GM20431 (cell line): Measurements from ENCODE around the gene PEX14.

Experiments
- in situ Hi-C: fragments of 300-500 bp; cut with MseI, MboI; formaldehyde crosslinking; loops from one replicate; pipeline ENCODE4 v1.15.0; 2020; ENCODE audit warnings: low sequenced_read_pairs; ENCODE audit not compliant: unreplicated experiment

PEX14 gene

GRCh38 chr1:10490286-10490970 is 15.7 kb downstream of the PEX14 start:
- in situ Hi-C loops: no loop called here

GRCh38 chr1:10494418-10494753 is 19.6 kb downstream of the PEX14 start:
- in situ Hi-C loops: no loop called here

DNA sequence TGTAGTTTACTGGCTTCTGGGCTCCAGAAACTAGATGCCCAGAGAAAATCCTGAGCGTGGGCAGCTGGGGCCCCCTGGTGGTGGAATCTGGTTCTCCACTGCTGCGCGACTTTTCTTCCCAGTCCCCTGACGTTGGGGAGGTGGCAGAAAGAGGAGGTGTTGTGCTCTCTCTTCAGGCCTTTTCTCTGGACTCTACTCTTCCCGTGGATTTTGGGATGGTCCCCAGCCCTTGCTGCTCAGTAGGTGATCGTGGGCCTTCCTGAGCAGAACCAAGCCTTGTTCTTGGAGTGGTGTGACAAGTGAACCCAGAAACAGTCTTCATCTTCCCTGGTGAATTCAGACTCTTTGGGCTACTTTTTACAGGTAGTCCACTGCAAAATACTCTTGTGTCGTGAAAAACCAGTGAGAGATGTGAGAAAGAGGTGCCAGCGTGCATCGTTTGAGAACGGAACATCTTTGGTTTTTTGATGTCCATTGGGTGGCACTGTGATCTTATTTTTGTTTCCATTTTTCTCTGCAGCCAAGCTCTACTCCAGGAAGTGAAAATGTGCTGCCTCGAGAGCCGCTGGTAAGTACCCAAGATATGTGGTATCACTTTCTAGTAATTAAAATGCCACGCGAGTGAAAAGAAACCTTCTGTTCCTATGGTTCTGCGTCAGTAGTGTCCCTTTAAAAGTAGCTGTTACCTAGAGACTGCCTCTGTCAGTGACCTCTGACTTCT is 20.2 kb downstream of the PEX14 start:
- in situ Hi-C loops: no loop called here

- in situ Hi-C loops: no loop called here
Observed at GRCh38 chr1:10495475-10495817, 20.7 kb downstream of the PEX14 start.

DNA sequence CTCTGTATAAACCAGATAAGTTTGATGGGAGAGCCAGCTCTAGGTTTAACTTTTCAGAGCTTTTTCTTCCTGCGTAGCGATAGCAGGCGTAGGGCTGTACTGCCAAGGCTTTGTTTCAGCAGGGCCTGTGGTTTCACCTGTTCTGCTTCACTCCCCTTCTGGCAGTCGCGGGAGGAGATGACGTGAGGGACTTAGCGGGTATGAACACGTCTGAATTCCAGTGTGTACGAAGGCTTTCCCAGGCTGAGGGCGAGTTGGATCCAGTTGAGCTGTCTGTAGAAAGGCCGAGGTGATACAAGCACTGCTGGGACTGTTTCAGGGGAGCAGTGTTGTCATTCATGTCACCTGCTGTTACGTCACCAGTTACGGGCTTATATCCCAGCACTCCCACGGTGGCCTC is 21.2 kb downstream of the PEX14 start:
- in situ Hi-C loops: no loop called here

DNA sequence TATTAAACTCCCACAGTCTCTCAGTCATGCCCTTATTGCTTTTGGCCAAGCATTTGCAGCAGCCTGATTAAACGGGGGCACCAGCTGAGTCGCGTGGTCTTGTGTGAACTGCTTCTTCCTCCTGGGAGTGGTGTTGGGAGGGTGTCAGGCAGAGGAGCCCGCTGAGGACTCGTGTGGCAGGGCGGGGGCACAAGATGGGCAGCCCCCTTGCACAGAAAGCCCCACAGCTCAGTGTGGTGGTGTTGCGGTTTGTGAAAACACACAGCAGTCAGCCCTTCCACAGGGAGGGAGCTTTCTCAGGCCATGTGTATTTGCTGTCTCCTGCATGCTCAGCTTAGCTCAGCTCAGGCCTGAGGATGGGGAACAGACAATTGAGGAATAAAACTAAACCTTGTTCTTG is 22.4 kb downstream of the PEX14 start:
- in situ Hi-C loops: no loop called here

- in situ Hi-C loops: no loop called here
Observed at GRCh38 chr1:10498231-10498630, 23.5 kb downstream of the PEX14 start.

GRCh38 chr1:10502206-10502605 is 27.5 kb downstream of the PEX14 start:
- in situ Hi-C loops: loop anchor here (25.0 kb wide), 1 partner anchor 360 kb away; no protein-coding TSS in a partner anchor

DNA sequence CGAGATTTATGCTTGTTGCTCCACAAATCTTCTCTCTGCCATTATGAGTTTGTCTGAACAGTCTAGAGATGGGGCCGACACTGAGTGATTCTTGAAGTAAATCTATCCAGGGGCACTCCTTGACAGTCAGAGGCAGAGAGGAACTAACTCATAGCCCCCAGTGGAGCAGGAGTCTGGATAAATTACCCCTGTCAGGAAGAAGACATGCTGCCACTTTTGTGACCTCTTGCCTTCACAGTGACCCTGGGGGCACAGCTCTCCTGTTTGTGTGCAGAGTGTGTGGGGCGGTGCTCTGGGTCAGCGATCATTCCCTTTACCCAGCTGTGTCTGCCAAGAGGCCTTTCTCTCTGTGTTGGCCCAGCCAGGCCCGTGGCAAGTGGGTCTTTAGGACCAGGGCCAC is 29.5 kb downstream of the PEX14 start:
- in situ Hi-C loops: loop anchor here (25.0 kb wide), 1 partner anchor 358 kb away; no protein-coding TSS in a partner anchor

DNA sequence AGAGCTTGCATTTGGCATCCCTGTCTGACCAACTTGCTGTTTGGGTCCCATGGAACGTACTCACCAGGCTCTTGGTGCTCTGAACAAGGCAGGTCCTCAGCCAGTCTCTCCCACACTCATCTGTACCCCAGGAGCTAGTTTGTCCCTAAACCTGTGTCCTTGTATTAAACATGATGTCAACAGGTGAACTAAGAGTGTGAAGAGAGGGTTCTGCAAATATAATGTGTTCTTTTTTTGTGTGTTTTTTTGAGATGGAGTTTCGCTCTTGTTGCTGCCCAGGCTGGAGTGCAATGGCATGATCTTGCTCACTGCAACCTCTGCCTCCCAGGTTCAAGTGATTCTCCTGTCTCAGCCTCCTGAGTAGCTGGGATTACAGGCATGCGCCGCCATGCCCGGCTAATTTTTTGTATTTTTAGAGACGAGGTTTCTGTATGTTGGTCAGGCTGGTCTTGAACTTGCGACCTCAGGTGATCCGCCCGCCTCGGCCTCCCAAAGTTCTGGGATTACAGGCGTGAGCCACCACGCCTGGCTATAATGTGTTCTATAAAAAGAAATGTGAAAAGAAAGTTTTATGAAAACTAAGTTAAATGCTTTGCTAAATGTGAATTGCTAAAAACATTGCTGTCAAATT is 31.4 kb downstream of the PEX14 start:
- in situ Hi-C loops: loop anchor here (25.0 kb wide), 1 partner anchor 356 kb away; no protein-coding TSS in a partner anchor

DNA sequence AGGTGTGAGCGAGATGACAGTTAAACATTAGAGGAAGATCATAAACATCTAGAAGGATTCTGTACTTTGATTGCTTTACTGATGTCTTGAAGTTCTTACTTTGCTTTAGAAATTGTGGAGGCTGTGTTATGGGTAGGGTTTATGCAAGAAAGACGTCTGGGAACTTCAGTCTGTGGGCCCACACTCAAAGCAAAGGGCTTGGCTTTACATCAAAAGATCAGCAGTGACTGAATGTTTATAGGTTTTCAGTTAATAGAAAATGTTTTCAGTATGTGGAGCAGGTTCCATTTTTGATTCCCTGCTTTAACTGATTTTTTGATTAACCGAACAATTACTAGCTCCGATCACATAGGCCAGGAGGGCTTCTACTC is 31.9 kb downstream of the PEX14 start:
- in situ Hi-C loops: loop anchor here (25.0 kb wide), 1 partner anchor 356 kb away; no protein-coding TSS in a partner anchor

DNA sequence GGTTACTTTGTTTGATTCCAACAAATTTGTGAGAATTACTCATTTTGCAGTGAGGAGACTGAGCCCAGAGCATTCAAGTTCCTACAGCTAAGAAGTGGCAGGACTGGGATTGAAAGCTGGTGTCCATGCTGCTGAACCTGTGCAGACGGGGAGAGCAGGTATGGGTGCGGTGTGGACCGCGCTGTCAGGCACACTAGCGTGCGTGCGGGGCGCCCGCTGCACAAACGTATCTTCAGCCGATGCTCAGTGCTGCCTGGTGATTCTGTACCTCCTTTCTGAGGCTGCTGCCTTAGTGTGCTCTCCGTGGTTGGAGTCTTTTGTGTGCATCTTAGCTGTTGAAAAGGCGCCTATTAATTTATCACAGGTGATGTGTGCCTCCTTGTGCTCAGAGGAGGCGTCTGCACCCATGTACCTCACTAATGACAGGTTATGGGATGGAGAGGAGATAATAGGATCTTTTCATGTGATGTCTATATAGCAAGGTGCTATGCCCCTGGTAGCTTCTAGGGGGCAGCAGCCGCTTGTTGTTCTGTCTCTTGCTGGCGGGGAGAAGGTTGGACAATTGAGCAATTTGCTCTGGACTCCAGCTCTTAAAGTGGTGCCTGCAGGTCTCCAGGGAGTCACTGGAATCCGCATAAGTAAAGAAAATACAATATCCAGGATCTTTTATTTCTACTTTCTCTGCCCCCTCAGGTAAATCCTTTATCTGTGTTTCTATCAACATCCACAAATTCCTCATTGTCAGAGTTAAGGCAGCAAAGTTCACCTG is 32.5 kb downstream of the PEX14 start:
- in situ Hi-C loops: loop anchor here (25.0 kb wide), 1 partner anchor 355 kb away; no protein-coding TSS in a partner anchor

- in situ Hi-C loops: loop anchor here (25.0 kb wide), 1 partner anchor 354 kb away; no protein-coding TSS in a partner anchor
Observed at GRCh38 chr1:10508511-10508951, 33.8 kb downstream of the PEX14 start.

- in situ Hi-C loops: loop anchor here (25.0 kb wide), 1 partner anchor 352 kb away; no protein-coding TSS in a partner anchor
Observed at GRCh38 chr1:10509809-10510509, 35.2 kb downstream of the PEX14 start.

GRCh38 chr1:10510520-10511493 is 36.1 kb downstream of the PEX14 start:
- in situ Hi-C loops: loop anchor here (25.0 kb wide), 1 partner anchor 351 kb away; no protein-coding TSS in a partner anchor

DNA sequence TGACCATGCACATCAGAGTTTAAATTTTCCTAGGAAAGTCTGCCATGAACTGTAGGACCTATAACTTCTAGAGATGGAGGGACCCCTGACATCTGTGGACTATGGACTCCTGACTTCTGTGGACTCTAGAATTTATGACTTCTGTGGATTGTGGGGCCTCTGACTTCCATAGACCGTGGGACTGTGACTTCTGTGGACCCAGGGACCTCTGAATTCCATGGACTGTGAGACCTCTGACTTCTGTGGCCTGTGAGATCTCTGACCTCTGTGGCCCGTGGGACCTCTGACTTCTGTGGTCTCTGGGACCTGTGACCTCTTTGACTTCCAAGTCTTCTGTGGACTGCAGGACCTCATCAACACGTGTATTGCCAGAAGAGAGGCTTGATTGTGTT is 36.7 kb downstream of the PEX14 start:
- in situ Hi-C loops: loop anchor here (25.0 kb wide), 1 partner anchor 351 kb away; no protein-coding TSS in a partner anchor

- in situ Hi-C loops: loop anchor here (25.0 kb wide), 1 partner anchor 349 kb away; no protein-coding TSS in a partner anchor
Observed at GRCh38 chr1:10513199-10513598, 38.4 kb downstream of the PEX14 start.

- in situ Hi-C loops: loop anchor here (25.0 kb wide), 1 partner anchor 348 kb away; no protein-coding TSS in a partner anchor
Observed at GRCh38 chr1:10514490-10515235, 39.9 kb downstream of the PEX14 start.
